Amygdala (tissue), 56 donors: ENCODE data around the gene PFN3.
"Not testable (repeated sequence)": the region's sequence is repeated elsewhere in the genome, so short reads cannot be mapped to it uniquely, and the experiment has no call there.

Experiments
- DNase-seq, 56 donors: peaks; one replicate each; lab custom pipeline; 2025; lab: John Stamatoyannopoulos, UW

Gene PFN3

GRCh38 chr5:177377851-177378776 lies 22.3 kb downstream of the PFN3 start:
- no peak for DNase-seq

- DNase-seq, result peak in 1 of 56 donors; percentile 10
Measured at GRCh38 chr5:177376107-177376506, 24.4 kb downstream of the PFN3 start.

GRCh38 chr5:177375516-177375915 lies 24.9 kb downstream of the PFN3 start:
- not testable (repeated sequence) for DNase-seq

GRCh38 chr5:177374211-177374610 lies 26.2 kb downstream of the PFN3 start:
- no peak for DNase-seq

GRCh38 chr5:177373806-177374205 lies 26.7 kb downstream of the PFN3 start:
- no peak for DNase-seq

GRCh38 chr5:177372910-177373309 lies 27.6 kb downstream of the PFN3 start:
- DNase-seq, result no peak

- DNase-seq, result no peak
Measured at GRCh38 chr5:177372034-177372896, 28.2 kb downstream of the PFN3 start.

- DNase-seq, result no peak
Measured at GRCh38 chr5:177371120-177372033, 29.1 kb downstream of the PFN3 start.

GRCh38 chr5:177370488-177371119 lies 29.9 kb downstream of the PFN3 start:
- peak in 24 of 56 donors; percentile 11 to 67 (median 40) for DNase-seq

GRCh38 chr5:177369645-177370440 lies 30.6 kb downstream of the PFN3 start:
- peak in 3 of 56 donors; percentile 15 to 23 (median 19) for DNase-seq

- DNase-seq, result no peak
Measured at GRCh38 chr5:177368869-177369644, 31.4 kb downstream of the PFN3 start.

GRCh38 chr5:177367981-177368868 lies 32.2 kb downstream of the PFN3 start:
- no peak for DNase-seq

GRCh38 chr5:177367323-177367848 lies 33.1 kb downstream of the PFN3 start:
- DNase-seq, result no peak

GRCh38 chr5:177366528-177367322 lies 33.7 kb downstream of the PFN3 start:
- peak in 6 of 56 donors; percentile 29 to 79 (median 30) for DNase-seq

GRCh38 chr5:177365845-177366527 lies 34.5 kb downstream of the PFN3 start:
- no peak for DNase-seq
